Natural killer cell (primary cell): ENCODE measurements around the gene AOPEP. TPM values are rescaled to one million over a fixed set of nuclear protein-coding genes. Genes with fewer than 3 reads are reported as not detected.

Experiments used
- ATAC-seq, 3 donors: fragments of 150-1000 bp in 2 of 3; fragments of 200-7000 bp in 1 of 3; cut with Tn5 transposase; 1 replicate in 1 of 3; 2 replicates in 2 of 3; pipeline ENCODE4 v1.10.0; 2021; ENCODE audit warnings: mild to moderate bottlenecking in 2 of 3, moderate library complexity in 2 of 3
- DNase-seq, 2 donors: peaks; one replicate each; pipeline versions ENCODE4 v3.0.0 to v3.0.0-alpha.2; 2013 to 2021; ENCODE audit warnings: mixed read lengths in 1 of 2
- H3K27ac ChIP-seq: one replicate; pipeline ENCODE4 v1.5.1; 2013; ENCODE audit warnings: mild to moderate bottlenecking, low read length
- H3K27me3 ChIP-seq: one replicate; pipeline ENCODE4 v1.6.1; 2013; ENCODE audit warnings: low read length; ENCODE audit not compliant: control insufficient read depth, insufficient read depth
- H3K36me3 ChIP-seq: one replicate; pipeline ENCODE4 v1.6.1; 2013; ENCODE audit warnings: low read length; ENCODE audit not compliant: control insufficient read depth, insufficient read depth
- H3K4me1 ChIP-seq: one replicate; pipeline ENCODE4 v1.6.1; 2013; ENCODE audit warnings: low read length; ENCODE audit not compliant: control insufficient read depth, insufficient read depth
- H3K4me3 ChIP-seq: one replicate; pipeline ENCODE4 v1.5.1; 2013; ENCODE audit warnings: low read length
- H3K9me3 ChIP-seq: one replicate; pipeline ENCODE4 v1.6.1; 2013; ENCODE audit warnings: low read length; ENCODE audit not compliant: control insufficient read depth, insufficient read depth
- H3K27ac Mint-ChIP-seq, 2 donors: one replicate each; pipeline ENCODE4 v1.8.0; 2022; ENCODE audit warnings: mild to moderate bottlenecking in 2 of 2, mixed read lengths in 2 of 2, moderate library complexity in 1 of 2
- H3K27me3 Mint-ChIP-seq, 2 donors: one replicate each; pipeline ENCODE4 v1.8.0; 2022; ENCODE audit warnings: low read depth in 2 of 2, mixed read lengths in 2 of 2
- H3K36me3 Mint-ChIP-seq: one replicate; pipeline ENCODE4 v1.8.0; 2022; ENCODE audit warnings: mixed read lengths
- H3K4me1 Mint-ChIP-seq, 2 donors: one replicate each; pipeline ENCODE4 v1.8.0; 2022; ENCODE audit warnings: mixed read lengths in 2 of 2
- H3K4me3 Mint-ChIP-seq: one replicate; pipeline ENCODE4 v1.8.0; 2022; ENCODE audit warnings: mild to moderate bottlenecking, moderate library complexity, mixed read lengths
- H3K9me3 Mint-ChIP-seq, 2 donors: one replicate each; pipeline ENCODE4 v1.8.0; 2022; ENCODE audit warnings: mixed read lengths in 2 of 2
- WGBS: methylation state at CpG from one replicate; pipeline ENCODE4 v1.1.7; 2013; ENCODE audit warnings: missing lambda C conversion rate; ENCODE audit not compliant: insufficient coverage; 5-methylcytosine and 5-hydroxymethylcytosine counted together
- intact Hi-C: fragments of 100-400 bp; cut with micrococcal nuclease; formaldehyde crosslinking; loops from one replicate; pipeline ENCODE4 v1.14.2; 2022
- total RNA-seq, 4 donors: library from RNA; stranded (reverse); fragments of 120-200 nt in 1 of 4; gene quantifications; one replicate each; pipeline versions ENCODE4 v1.2.3 to v1.2.4, GENCODE V29; 2013 to 2022
- TF ChIP-seq, protein P1 (sequence below): fragments of 200-600 bp; IDR thresholded peaks from one replicate; pipeline ENCODE4 v1.8.0; 2022; ENCODE audit warnings: antibody characterized with exemption

AOPEP gene
- total RNA-seq, 3 donors from 2014 or later (not counting 1 experiment from before 2014, with no cell fraction given), result 20.1 to 22.6 (median 20.6) TPM

DNA sequence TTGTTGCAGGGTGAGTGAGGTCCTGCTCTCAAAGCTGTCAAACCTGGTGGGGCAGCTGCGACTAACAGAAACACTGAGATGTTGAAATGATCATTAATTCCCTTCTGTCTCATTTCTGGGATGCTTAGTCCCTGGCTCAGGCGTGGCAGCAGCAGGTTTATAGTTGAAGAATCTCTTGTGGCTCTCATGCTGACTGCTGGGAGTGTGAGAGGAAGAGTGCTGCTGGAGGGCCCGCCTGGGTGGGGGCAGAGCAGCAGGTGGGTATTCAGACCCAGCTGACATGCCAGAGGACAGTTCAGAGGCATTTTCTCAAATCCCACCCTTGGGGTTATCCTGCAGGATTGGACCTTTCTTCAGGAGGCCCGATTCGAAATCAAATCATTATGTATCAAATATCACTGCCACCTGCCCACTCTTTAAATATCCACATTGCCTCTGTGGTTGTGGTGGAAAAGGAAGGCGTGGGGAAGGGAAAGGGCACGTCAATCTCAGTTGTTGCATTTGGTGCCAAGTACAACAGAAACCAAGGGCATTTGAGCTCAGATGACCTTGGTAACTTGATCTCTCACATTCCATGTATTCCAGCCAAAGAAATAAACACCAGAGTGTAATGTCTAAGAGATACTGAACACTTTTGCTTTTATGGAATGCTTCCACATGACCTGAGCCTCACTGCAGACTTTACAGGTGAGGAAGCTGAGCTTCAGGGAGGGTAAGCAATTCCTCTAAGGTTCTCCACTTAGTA, 224.3 kb downstream of the AOPEP start:
- H3K27ac ChIP-seq, result no peak overlapping the region
- ATAC-seq (no peak), DNase-seq (no peak)
- 86% methylated on average over 6 of the region's 7 CpGs for WGBS
- Mint-ChIP-seq H3K27me3 (no peaks in the 10 kb centered on the region), H3K4me1 (peaks cover 43 to 48% of the 10 kb centered on the region in 2 donors), H3K9me3 (no peaks in the 10 kb centered on the region), H3K4me3 (peak overlapping the region; percentile 85), H3K36me3 (peaks cover 6% of the 10 kb centered on the region), H3K27ac (peak overlapping the region; percentile 81 to 92)
- peaks cover 31% of the 10 kb centered on the region for H3K4me1 ChIP-seq
- no peak overlapping the region for H3K4me3 ChIP-seq
- TF ChIP-seq, protein P1, sequence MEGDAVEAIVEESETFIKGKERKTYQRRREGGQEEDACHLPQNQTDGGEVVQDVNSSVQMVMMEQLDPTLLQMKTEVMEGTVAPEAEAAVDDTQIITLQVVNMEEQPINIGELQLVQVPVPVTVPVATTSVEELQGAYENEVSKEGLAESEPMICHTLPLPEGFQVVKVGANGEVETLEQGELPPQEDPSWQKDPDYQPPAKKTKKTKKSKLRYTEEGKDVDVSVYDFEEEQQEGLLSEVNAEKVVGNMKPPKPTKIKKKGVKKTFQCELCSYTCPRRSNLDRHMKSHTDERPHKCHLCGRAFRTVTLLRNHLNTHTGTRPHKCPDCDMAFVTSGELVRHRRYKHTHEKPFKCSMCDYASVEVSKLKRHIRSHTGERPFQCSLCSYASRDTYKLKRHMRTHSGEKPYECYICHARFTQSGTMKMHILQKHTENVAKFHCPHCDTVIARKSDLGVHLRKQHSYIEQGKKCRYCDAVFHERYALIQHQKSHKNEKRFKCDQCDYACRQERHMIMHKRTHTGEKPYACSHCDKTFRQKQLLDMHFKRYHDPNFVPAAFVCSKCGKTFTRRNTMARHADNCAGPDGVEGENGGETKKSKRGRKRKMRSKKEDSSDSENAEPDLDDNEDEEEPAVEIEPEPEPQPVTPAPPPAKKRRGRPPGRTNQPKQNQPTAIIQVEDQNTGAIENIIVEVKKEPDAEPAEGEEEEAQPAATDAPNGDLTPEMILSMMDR, result no peak
- H3K27me3 ChIP-seq, result no peaks in the 10 kb centered on the region
- H3K9me3 ChIP-seq, result no peaks in the 10 kb centered on the region
- intact Hi-C loops, result no loop called here
- no peaks in the 10 kb centered on the region for H3K36me3 ChIP-seq

DNA sequence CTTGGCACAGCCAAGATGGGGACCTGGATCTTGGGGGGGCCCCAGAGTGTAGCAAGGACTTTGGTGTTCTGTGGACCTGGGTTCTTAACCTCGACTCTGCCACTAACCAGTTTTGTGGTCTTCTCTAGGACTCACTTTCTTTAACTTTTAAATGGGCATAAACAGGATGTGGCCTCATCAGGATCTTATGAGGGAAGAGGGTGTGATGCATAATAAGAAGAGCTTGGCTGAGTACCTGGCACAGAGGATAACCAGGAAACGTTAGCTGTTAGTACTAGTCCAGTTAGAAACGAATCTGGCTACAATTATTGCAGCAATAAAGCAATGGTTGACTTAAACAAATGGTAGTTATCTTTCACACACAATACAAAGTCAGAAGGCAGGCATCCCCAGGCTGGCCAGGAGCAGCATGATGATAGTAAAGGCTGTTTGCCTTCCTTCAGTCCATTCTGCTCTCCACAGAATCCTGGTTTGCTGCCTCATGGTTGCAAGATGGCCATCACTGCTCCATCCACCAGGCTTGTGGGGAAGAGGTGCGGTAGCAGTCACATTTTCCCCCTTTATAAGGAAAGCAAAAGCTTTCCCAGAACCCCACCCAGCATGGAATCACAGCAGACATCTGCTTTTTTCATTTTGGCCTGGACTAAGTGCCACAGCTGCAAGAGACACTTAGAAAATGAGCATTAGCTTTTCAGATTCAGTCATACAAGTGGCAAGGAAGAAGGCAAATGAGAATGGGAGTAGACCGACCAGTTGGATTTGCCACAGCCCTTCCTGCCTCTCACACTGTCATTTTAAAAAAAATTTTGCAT, 225.0 kb downstream of the AOPEP start:
- peak overlapping the region; percentile 59 for H3K27ac ChIP-seq
- 65% methylated on average over 5 of the region's 5 CpGs for WGBS
- H3K27ac Mint-ChIP-seq, result peak overlapping the region; percentile 81 to 92

DNA sequence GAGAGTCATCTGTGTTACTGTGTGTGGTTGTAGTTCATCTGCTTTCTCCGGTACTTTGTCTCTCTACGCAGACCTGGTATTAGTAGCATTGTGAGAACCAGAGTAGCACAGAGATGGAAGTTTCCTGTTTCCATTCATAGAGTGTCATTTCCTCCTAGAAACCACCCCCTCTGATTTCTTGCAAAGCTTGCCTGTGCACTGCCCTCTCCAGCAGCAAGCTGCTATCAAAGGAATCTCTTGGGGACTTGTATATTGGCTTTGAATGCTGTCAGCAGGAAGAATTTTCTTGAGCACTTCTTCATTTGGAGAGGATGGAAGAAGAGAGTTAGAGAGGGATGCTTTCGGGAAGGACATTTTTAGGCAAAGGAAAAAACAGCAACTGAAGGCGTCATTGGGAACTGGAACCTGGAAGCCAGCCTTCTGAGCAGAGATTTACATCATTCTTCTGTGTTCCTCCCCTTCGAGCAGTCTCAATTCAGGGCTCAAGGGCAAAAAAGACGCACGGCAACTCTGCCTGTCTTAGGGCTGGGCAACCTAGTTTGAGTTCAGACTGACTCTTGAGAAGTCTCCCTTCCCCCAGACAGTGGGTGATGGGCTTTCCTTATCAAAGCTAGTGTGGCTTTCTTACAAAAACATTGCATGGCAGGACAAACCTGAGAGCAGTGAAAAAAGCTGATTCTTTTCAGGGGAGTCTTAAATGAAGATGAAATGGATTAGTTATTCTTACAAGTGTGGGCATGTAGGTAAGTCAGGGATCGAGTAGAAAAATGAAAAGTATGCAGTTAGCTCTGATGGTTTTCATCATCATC, 226.3 kb downstream of the AOPEP start:
- no peaks in the 10 kb centered on the region for H3K9me3 ChIP-seq
- DNase-seq, result peak in 1 of 2 donors; percentile 56

More for the DNA sequence above, 225.0 kb downstream of the AOPEP start:
- Mint-ChIP-seq H3K27me3 (no peaks in the 10 kb centered on the region), H3K4me3 (peak overlapping the region; percentile 85), H3K4me1 (peaks cover 43 to 48% of the 10 kb centered on the region in 2 donors), H3K36me3 (peaks cover 12% of the 10 kb centered on the region), H3K9me3 (no peaks in the 10 kb centered on the region)
- ATAC-seq (no peak), DNase-seq (peak in 1 of 2 donors; percentile 5)
- TF ChIP-seq, protein P1, result no peak
- Histone ChIP-seq H3K36me3 (no peaks in the 10 kb centered on the region), H3K9me3 (no peaks in the 10 kb centered on the region), H3K4me3 (no peak overlapping the region), H3K4me1 (peaks cover 31% of the 10 kb centered on the region), H3K27me3 (no peaks in the 10 kb centered on the region)
- intact Hi-C loops, result no loop called here

More for the DNA sequence above, 226.3 kb downstream of the AOPEP start:
- H3K27me3 Mint-ChIP-seq, result no peaks in the 10 kb centered on the region
- H3K27me3 ChIP-seq, result no peaks in the 10 kb centered on the region
- H3K4me1 Mint-ChIP-seq, result peaks cover 43 to 48% of the 10 kb centered on the region in 2 donors
- peak overlapping the region; percentile 59 for H3K27ac ChIP-seq
- intact Hi-C loops, result no loop called here
- no peaks in the 10 kb centered on the region for H3K36me3 ChIP-seq
- H3K4me3 Mint-ChIP-seq, result peak overlapping the region; percentile 85
- no peaks in the 10 kb centered on the region for H3K9me3 Mint-ChIP-seq
- no peak overlapping the region for H3K4me3 ChIP-seq
- H3K36me3 Mint-ChIP-seq, result peaks cover 15% of the 10 kb centered on the region
- WGBS, result 74% methylated on average over 6 of the region's 8 CpGs
- peaks cover 31% of the 10 kb centered on the region for H3K4me1 ChIP-seq
- H3K27ac Mint-ChIP-seq, result peak overlapping the region; percentile 81 to 92
- ATAC-seq, result peak; percentile 87 to 95 (median 95)
- TF ChIP-seq, protein P1, result no peak
